ENCODE data around the gene ZNF76.
"Not testable (repeated sequence)": the region's sequence is repeated elsewhere in the genome, so short reads cannot be mapped to it uniquely, and the experiment has no call there.

ZNF76 gene

DNA sequence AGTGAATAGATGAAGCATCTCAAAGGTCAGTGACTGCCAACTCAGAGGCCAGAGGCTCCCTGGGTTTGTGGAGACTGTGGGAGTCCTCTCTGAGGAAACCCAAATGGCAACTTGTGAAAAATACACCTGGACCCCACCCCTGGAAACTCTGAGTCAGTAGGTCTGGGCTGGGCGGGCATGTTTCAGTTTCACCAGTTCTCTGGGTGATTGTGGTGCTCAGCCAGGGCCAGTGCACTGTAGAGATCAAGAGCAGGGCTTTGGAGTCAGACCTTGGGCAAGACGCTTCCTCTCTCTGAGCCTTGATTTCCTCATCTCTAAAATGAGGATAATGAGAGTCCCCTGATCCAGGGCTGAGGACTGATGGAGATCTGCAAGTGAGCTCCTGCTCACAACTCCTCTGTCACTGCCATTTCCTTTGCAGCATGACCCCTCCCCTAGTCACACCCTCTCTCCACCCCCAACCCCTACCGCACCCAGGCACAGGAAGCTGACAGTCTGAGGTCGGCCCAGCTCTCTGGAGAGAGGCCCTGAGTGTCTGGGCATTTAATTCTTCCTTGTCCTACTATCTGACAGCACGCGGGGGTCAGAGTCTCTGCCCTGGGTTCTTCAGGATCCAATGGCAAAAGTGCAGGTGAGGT lies 43.2 kb downstream of the ZNF76 start:
- TF ChIP-seq, protein P1, sequence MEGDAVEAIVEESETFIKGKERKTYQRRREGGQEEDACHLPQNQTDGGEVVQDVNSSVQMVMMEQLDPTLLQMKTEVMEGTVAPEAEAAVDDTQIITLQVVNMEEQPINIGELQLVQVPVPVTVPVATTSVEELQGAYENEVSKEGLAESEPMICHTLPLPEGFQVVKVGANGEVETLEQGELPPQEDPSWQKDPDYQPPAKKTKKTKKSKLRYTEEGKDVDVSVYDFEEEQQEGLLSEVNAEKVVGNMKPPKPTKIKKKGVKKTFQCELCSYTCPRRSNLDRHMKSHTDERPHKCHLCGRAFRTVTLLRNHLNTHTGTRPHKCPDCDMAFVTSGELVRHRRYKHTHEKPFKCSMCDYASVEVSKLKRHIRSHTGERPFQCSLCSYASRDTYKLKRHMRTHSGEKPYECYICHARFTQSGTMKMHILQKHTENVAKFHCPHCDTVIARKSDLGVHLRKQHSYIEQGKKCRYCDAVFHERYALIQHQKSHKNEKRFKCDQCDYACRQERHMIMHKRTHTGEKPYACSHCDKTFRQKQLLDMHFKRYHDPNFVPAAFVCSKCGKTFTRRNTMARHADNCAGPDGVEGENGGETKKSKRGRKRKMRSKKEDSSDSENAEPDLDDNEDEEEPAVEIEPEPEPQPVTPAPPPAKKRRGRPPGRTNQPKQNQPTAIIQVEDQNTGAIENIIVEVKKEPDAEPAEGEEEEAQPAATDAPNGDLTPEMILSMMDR (conservative IDR thresholded peaks at IDR 0.05), result no peak
- H3K27ac ChIP-seq, result no peak overlapping the region

DNA sequence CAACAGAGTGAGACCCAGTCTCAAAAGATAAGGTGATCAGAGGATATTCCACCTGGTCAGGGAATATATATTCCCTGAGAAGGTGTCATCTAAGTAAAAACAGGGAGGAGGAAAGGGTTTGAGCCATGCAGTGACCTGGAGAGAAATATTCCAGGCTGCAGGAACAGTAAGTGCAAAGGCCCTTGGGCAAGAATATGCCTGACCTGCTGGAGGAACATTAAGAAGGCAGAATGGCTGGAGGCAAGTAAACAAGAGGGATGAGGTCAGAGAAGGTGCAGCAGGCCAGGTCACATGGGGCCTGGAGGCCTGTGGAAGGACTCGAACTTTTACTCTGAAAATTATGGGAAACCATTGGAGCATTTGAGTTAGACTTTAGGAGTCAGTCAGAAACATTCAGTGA lies 44.8 kb downstream of the ZNF76 start:
- H3K27ac ChIP-seq, result no peak overlapping the region
- TF ChIP-seq, protein P1 (conservative IDR thresholded peaks at IDR 0.05), result no peak

DNA sequence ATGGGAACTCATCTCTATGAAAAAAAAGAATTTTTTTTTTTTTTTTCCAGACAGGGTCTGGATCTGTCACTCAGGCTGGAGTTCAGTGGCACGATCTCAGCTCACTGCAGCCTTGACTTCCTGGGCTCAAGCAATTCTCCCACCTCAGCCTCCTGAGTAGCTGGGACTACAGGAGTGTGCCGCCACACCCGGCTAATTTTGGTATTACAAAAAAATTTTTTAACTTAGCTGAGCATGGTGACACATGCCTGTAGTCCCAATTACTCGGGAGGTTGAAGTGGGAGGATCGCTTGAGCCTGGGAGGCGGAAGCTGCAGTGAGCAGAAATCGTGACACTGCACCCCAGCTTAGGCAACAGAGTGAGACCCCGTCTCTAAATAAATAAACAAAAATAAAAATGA lies 45.6 kb downstream of the ZNF76 start:
- TF ChIP-seq, protein P1 (conservative IDR thresholded peaks at IDR 0.05), result no peak
- H3K27ac ChIP-seq, result no peak overlapping the region

DNA sequence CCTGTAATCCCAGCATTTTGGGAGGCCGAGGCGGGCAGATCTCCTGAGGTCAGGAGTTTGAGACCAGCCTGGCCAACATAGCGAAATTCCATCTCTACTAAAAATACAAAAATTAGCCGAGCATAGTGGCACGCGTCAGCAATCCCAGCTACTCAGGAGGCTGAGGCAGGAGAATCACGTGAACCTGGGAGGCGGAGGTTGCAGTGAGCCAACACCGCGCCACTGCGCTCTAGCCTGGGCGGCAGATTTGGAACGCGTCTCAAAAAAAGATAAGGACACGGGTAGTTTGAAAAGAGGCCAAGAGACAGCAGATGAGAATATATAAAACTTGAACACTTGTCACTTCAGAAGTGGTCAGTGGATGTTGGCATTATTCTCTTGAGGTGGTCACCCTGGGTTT lies 47.6 kb downstream of the ZNF76 start:
- H3K27ac ChIP-seq, result not testable (repeated sequence)

DNA sequence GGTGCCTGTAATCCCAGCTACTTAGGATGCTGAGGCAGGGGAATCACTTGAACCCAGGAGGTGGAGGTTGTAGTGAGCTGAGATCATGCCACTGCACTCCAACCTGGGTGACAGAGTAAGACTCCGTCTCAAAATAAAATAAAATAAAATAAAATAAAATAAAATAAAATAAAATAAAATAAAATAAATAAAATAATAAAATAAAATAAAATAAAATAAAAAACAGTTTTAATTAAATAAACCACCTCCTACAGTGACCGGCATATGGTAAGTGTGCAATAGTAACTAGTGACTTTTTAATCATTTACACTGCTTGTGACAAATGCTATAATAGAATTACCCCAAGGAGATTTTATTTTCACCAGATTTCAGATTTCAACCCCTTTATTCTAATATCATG lies 49.0 kb downstream of the ZNF76 start:
- not testable (repeated sequence) for H3K27ac ChIP-seq

DNA sequence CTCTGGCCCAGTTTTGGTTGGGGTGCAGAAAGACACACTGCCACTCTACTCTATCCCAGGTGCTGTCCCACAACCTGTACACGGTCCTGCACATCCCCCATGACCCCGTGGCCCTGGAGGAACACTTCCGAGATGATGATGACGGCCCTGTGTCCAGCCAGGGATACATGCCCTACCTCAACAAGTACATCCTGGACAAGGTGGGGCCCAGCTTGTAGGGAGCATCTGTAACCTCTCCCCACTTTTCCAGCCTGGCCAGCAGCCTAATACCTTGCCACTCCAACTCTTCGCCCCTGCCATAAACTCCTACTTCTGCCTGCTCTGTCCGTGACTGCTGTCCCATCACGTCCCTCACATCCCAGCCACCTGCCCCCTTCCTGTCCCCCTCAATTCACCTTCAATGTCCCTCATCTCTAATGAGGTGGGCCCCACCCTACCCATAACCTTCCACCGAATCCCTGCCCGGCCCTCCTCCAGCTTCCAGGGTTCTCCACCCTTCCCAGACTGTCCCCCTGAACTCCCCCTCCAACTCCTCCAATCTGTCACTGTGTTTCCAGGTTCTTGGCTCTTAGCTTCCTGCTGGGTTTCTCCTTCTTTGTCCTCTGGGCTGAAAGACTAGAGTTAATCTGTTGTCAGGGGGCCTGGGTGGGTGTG lies 50.2 kb downstream of the ZNF76 start:
- H3K27ac ChIP-seq, result no peak overlapping the region
- TF ChIP-seq, protein P1 (conservative IDR thresholded peaks at IDR 0.05), result no peak

DNA sequence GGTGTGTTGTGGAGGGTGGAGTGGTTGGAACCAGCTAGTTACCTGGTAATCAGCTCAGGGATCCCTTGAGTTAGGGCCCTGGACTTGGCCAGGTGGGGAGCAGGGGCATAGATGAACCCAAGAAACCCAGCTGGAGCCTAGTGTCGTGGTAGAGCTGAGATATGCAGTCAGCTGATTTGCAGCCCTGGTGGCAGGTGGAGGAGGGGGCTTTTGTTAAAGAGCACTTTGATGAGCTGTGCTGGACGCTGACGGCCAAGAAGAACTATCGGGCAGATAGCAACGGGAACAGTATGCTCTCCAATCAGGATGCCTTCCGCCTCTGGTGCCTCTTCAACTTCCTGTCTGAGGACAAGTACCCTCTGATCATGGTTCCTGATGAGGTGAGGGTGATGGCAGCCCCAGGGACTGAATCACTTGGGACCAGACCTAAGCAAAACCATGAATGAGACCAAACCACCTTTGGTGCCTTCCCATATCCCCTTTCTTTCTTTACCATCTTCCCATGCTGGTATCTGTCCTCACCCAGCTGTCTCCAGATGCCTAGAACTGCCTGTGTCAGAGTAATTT lies 50.8 kb downstream of the ZNF76 start:
- H3K27ac ChIP-seq, result no peak overlapping the region
- TF ChIP-seq, protein P1 (conservative IDR thresholded peaks at IDR 0.05), result no peak

DNA sequence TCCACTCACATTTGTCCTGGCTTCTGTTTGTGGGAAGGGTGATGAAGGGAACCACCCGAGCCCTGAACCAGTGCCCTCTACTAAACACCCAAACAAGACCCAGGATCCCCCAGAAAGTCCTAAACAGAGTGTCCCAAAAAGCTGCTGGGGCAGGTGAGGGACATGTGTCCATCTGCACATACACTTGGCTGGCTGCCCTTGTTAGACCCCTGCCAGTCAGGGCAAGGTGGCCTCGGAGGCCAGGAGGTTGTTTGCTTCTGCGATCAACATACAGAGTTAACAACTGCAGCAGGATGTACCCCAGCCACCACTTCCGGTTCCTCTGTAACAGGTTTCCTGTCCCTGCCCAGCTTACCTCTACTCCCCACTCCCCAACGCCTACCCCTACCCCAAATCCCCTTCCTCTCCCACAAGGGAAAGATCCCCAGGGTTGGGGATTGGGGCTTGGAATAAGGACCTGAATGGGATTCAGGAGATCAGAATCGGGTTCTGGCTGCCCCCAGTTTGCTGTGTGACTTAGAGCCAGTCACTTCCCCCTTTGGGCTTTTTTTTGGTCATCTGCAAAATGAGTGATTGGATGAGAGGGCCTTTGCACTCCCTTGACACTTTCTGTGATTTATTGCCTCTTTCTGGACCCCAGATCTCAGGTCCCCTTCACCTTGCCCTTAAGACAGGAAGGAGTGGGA lies 52.0 kb downstream of the ZNF76 start:
- no peak overlapping the region for H3K27ac ChIP-seq

More for the DNA sequence above, 52.0 kb downstream of the ZNF76 start:
- TF ChIP-seq, protein P1 (conservative IDR thresholded peaks at IDR 0.05), result no peak
